ENCODE data around the gene ATP9A. TPM values are rescaled to one million over a fixed set of nuclear protein-coding genes. Genes with fewer than 3 reads are reported as not detected.

The ATP9A gene
- total RNA-seq, 1 experiment from 2014 or later, result 16.8 TPM

GRCh38 chr20:51752343-51752951 lies 15.7 kb downstream of the ATP9A start (continued):
- peak; percentile 61 for TF ChIP-seq POLR2AphosphoS5 (IDR thresholded peaks at IDR 0.05; ENCODE audit: low read depth, low read length)
- TF ChIP-seq, protein P1, sequence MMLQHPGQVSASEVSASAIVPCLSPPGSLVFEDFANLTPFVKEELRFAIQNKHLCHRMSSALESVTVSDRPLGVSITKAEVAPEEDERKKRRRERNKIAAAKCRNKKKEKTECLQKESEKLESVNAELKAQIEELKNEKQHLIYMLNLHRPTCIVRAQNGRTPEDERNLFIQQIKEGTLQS (IDR thresholded peaks at IDR 0.05), result no peak
- TF ChIP-seq, protein P2, sequence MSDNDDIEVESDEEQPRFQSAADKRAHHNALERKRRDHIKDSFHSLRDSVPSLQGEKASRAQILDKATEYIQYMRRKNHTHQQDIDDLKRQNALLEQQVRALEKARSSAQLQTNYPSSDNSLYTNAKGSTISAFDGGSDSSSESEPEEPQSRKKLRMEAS (IDR thresholded peaks at IDR 0.05), result peak; percentile 76

DNA sequence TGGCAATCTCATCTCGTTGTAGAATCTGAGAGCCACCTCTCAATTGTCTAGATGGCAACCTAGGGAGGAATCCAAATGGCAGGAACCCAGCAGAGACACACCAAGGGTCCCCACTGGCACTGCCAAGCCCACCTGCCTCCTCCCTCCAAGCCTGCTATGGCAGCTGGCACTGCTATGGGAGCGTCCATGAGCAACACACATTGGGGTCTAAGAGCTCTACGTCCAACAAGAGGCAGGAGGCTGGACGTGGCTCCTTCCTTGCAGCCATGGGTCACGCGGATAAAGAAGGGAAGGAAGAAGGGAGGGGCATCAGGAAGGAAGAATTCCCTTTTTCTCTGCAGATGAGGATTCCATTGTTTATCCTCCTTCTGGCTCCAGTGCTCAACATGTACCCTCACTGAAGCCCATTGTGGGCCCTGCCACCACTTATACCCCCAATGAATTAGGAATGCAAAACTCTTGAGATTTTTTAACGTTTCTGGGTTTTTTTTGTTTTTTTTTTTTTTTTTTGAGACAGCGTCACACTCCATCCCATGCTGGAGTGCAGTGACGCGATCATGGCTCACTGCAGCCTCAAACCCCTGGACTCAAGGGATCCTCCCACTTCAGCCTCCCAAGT lies 17.3 kb downstream of the ATP9A start:
- no peaks in the 10 kb centered on the region for H3K9me3 ChIP-seq (ENCODE audit: control insufficient read depth in 1 of 2, insufficient read depth in 1 of 2, low read depth in 1 of 2, low read length in 2 of 2)
- ATAC-seq (peak; percentile 2; the same call in 1 of the 2 replicates), DNase-seq (ENCODE audit: low read depth, low spot score) (no peak)
- H3K4me1 ChIP-seq (ENCODE audit: control insufficient read depth in 1 of 2, insufficient read depth in 2 of 2, low read length in 2 of 2), result peaks cover 59 to 80% of the 10 kb centered on the region in 2 experiments
- intact Hi-C loops (cut with micrococcal nuclease), result no loop called here
- ChIA-PET RAD21 (ENCODE audit: low non-redundant PET in 1 of 2, low total read pairs in 2 of 2, uncharacterized antibody in 2 of 2, unreplicated experiment in 2 of 2) (no interaction called here), CTCF (interaction anchor here (1.4 to 1.7 kb wide), 2 partner anchors 14 to 50 kb away, joined by 3 to 5 read pairs; no protein-coding TSS in a partner anchor), POLR2A (interaction anchor here (1.8 to 3.2 kb wide), 3 partner anchors 9 to 17 kb away, joined by 6 to 15 read pairs (median 10); no protein-coding TSS in a partner anchor)
- no peaks in the 10 kb centered on the region for H3K9me2 ChIP-seq (ENCODE audit: insufficient read depth)
- H3K36me3 ChIP-seq (ENCODE audit: control insufficient read depth in 1 of 2, insufficient read depth in 2 of 2, low read length in 2 of 2), result no peaks in the 10 kb centered on the region
- H3K4me3 ChIP-seq (replicated peaks in 1 of 2; ENCODE audit: low read depth in 1 of 2, low read length in 2 of 2), result peak overlapping the region in 1 of 2 experiments; percentile 30; a peak in 2 of 4 replicates
- no peak overlapping the region for H2AFZ ChIP-seq (ENCODE audit: low read depth, low read length, poor library complexity, severe bottlenecking)
- H3K27ac ChIP-seq (ENCODE audit: low read depth, low read length), result peak overlapping the region; percentile 87
- H4K20me1 ChIP-seq (ENCODE audit: insufficient read depth), result no peaks in the 10 kb centered on the region
- peaks cover 16% of the 10 kb centered on the region for H3K79me2 ChIP-seq (ENCODE audit: insufficient read depth, low read length)
- peak overlapping the region; percentile 81 for H3K4me2 ChIP-seq (ENCODE audit: low read length)
- H3K9ac ChIP-seq (ENCODE audit: low read length), result peak overlapping the region; percentile 71
- no TSS peak for BruUV-seq (replicated peaks)
- H3K27me3 ChIP-seq (ENCODE audit: insufficient read depth, low read length), result no peaks in the 10 kb centered on the region
- TF ChIP-seq POLR2A (IDR thresholded peaks at IDR 0.05; ENCODE audit: borderline replicate concordance, extremely low read depth, insufficient read depth, insufficient read length) (no peak), EGR1 (IDR thresholded peaks at IDR 0.05; ENCODE audit: low read depth) (no peak), RAD21 (IDR thresholded peaks at IDR 0.05; ENCODE audit: low read depth) (no peak), SRF (IDR thresholded peaks at IDR 0.05; ENCODE audit: low read depth) (no peak), FOSL1 (IDR thresholded peaks at IDR 0.05; ENCODE audit: low read depth) (no peak), JUND (IDR thresholded peaks at IDR 0.05) (no peak), SIN3A (IDR thresholded peaks at IDR 0.05; ENCODE audit: low read depth) (no peak), ZNF274 (IDR thresholded peaks at IDR 0.05; ENCODE audit: low read depth, low read length) (no peak), YY1 (IDR thresholded peaks at IDR 0.05; ENCODE audit: extremely low read depth, insufficient replicate concordance, low read depth, low read length) (no peak), ZBTB33 (IDR thresholded peaks at IDR 0.05; ENCODE audit: extremely low read depth, insufficient replicate concordance, low read length) (no peak), CBX3 (IDR thresholded peaks at IDR 0.05; ENCODE audit: low read depth) (no peak), ELF1 (IDR thresholded peaks at IDR 0.05; ENCODE audit: borderline replicate concordance, low read depth) (no peak), TCF7L2 (IDR thresholded peaks at IDR 0.05; ENCODE audit: borderline replicate concordance, extremely low read depth, insufficient read depth, insufficient read length) (no peak), CEBPB (IDR thresholded peaks at IDR 0.05; ENCODE audit: low read depth) (no peak), POLR2AphosphoS5 (IDR thresholded peaks at IDR 0.05; ENCODE audit: low read depth, low read length) (no peak), EZH2phosphoT487 (IDR thresholded peaks at IDR 0.05; ENCODE audit: borderline replicate concordance) (no peak), EZH2 (IDR thresholded peaks at IDR 0.05) (no peak)
- TF ChIP-seq, protein P2 (IDR thresholded peaks at IDR 0.05), result no peak
- TF ChIP-seq, protein P3, sequence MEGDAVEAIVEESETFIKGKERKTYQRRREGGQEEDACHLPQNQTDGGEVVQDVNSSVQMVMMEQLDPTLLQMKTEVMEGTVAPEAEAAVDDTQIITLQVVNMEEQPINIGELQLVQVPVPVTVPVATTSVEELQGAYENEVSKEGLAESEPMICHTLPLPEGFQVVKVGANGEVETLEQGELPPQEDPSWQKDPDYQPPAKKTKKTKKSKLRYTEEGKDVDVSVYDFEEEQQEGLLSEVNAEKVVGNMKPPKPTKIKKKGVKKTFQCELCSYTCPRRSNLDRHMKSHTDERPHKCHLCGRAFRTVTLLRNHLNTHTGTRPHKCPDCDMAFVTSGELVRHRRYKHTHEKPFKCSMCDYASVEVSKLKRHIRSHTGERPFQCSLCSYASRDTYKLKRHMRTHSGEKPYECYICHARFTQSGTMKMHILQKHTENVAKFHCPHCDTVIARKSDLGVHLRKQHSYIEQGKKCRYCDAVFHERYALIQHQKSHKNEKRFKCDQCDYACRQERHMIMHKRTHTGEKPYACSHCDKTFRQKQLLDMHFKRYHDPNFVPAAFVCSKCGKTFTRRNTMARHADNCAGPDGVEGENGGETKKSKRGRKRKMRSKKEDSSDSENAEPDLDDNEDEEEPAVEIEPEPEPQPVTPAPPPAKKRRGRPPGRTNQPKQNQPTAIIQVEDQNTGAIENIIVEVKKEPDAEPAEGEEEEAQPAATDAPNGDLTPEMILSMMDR (IDR thresholded peaks at IDR 0.05 in 2 of 3, conservative IDR thresholded peaks at IDR 0.05 in 1 of 3; ENCODE audit: borderline replicate concordance in 1 of 3, insufficient read depth in 1 of 3, low read depth in 2 of 3, low read length in 2 of 3), result no peak

Measured in HCT116 (cell line).